WERI-Rb-1 (cell line): ENCODE data around the gene NRN1.
"Not testable (repeated sequence)": the region's sequence is repeated elsewhere in the genome, so short reads cannot be mapped to it uniquely, and the experiment has no call there.

Experiments
- DNase-seq: peaks from one replicate; pipeline ENCODE4 v3.0.0-alpha.2; 2020
- H3K27ac ChIP-seq: fragments of 250-450 bp; sonication (Bioruptor Pico); 2 replicates; pipeline ENCODE4 v1.5.1; 2020; ENCODE audit warnings: mild to moderate bottlenecking, moderate library complexity
- H3K27me3 ChIP-seq: fragments of 250-450 bp; sonication (Bioruptor Pico); 2 replicates; pipeline ENCODE4 v1.5.1; 2021; ENCODE audit warnings: mild to moderate bottlenecking, low read depth, moderate library complexity; ENCODE audit not compliant: insufficient read depth, severe bottlenecking
- H3K36me3 ChIP-seq: fragments of 250-450 bp; sonication (Bioruptor Pico); 2 replicates; pipeline ENCODE4 v1.5.1; 2020; ENCODE audit warnings: mild to moderate bottlenecking, moderate library complexity
- H3K4me3 ChIP-seq: 2 replicates; pipeline ENCODE4 v1.5.1; 2011; ENCODE audit warnings: low read depth, mild to moderate bottlenecking, control low read depth, low read length
- H3K9me3 ChIP-seq: fragments of 250-450 bp; sonication (Bioruptor Pico); 2 replicates; pipeline ENCODE4 v1.5.1; 2021; ENCODE audit warnings: mild to moderate bottlenecking, moderate library complexity; ENCODE audit not compliant: severe bottlenecking
- TF ChIP-seq, protein P1 (sequence below): IDR thresholded peaks from 2 replicates; pipeline ENCODE4 v1.5.1; 2011; ENCODE audit warnings: low read depth, mild to moderate bottlenecking, control low read depth, inconsistent platforms, low read length

NRN1 gene

GRCh38 chr6:5976811-5977210 lies 29.9 kb downstream of the NRN1 start:
- Histone ChIP-seq H3K27ac (no peak overlapping the region), H3K27me3 (no peaks in the 10 kb centered on the region), H3K4me3 (no peak overlapping the region), H3K9me3 (peaks cover 3% of the 10 kb centered on the region), H3K36me3 (no peaks in the 10 kb centered on the region)
- TF ChIP-seq, protein P1, sequence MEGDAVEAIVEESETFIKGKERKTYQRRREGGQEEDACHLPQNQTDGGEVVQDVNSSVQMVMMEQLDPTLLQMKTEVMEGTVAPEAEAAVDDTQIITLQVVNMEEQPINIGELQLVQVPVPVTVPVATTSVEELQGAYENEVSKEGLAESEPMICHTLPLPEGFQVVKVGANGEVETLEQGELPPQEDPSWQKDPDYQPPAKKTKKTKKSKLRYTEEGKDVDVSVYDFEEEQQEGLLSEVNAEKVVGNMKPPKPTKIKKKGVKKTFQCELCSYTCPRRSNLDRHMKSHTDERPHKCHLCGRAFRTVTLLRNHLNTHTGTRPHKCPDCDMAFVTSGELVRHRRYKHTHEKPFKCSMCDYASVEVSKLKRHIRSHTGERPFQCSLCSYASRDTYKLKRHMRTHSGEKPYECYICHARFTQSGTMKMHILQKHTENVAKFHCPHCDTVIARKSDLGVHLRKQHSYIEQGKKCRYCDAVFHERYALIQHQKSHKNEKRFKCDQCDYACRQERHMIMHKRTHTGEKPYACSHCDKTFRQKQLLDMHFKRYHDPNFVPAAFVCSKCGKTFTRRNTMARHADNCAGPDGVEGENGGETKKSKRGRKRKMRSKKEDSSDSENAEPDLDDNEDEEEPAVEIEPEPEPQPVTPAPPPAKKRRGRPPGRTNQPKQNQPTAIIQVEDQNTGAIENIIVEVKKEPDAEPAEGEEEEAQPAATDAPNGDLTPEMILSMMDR: no peak
- DNase-seq: no peak

- no peaks in the 10 kb centered on the region for H3K36me3 ChIP-seq
- no peak for DNase-seq
- no peak overlapping the region for H3K4me3 ChIP-seq
- no peaks in the 10 kb centered on the region for H3K9me3 ChIP-seq
- H3K27me3 ChIP-seq: no peaks in the 10 kb centered on the region
- TF ChIP-seq, protein P1: no peak
- no peak overlapping the region for H3K27ac ChIP-seq
These were observed 37.6 kb downstream of the NRN1 start for GRCh38 chr6:5968817-5969734.

- not testable (repeated sequence) for H3K36me3 ChIP-seq, H3K9me3 ChIP-seq, H3K27ac ChIP-seq, DNase-seq, H3K27me3 ChIP-seq, H3K4me3 ChIP-seq
These were observed 38.7 kb downstream of the NRN1 start for GRCh38 chr6:5968036-5968435.

GRCh38 chr6:5967594-5967993 lies 39.1 kb downstream of the NRN1 start:
- no peaks in the 10 kb centered on the region for H3K36me3 ChIP-seq
- DNase-seq: no peak
- TF ChIP-seq, protein P1: no peak
- H3K27ac ChIP-seq: no peak overlapping the region
- peaks cover 2% of the 10 kb centered on the region for H3K9me3 ChIP-seq
- no peaks in the 10 kb centered on the region for H3K27me3 ChIP-seq
- no peak overlapping the region for H3K4me3 ChIP-seq

- TF ChIP-seq, protein P1: no peak
- no peak for DNase-seq
- no peaks in the 10 kb centered on the region for H3K36me3 ChIP-seq
- H3K27ac ChIP-seq: no peak overlapping the region
- H3K27me3 ChIP-seq: no peaks in the 10 kb centered on the region
- H3K4me3 ChIP-seq: no peak overlapping the region
- H3K9me3 ChIP-seq: peaks cover 6% of the 10 kb centered on the region
These were observed 43.9 kb downstream of the NRN1 start for GRCh38 chr6:5962794-5963193.

DNA sequence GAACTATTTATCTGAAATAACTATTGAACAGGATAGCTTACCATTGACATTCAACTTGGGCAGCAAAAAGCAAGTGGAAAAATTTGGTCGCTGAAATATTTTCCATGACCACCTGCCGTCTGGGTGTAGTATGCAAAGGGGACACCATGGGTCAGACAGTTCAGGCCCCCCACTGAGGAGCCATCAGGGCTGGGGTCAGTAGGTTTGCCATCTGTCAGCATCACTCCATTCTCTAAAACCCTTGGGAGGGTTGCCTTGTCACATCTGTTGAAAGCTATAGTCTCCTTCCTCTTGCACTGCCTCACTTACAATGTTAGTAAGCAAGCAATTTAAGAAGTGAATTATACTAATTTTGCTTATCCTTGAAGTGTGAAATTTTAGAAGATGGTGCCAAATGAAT lies 44.9 kb downstream of the NRN1 start:
- H3K27ac ChIP-seq: no peak overlapping the region
- no peak for DNase-seq
- TF ChIP-seq, protein P1: no peak

More for the DNA sequence above, 44.9 kb downstream of the NRN1 start:
- peaks cover 6% of the 10 kb centered on the region for H3K9me3 ChIP-seq
- H3K4me3 ChIP-seq: no peak overlapping the region
- no peaks in the 10 kb centered on the region for H3K27me3 ChIP-seq
- no peaks in the 10 kb centered on the region for H3K36me3 ChIP-seq
